GM10248 (cell line): ENCODE data around the gene SMTN.

ENCODE experiments used
- CTCF ChIA-PET: fragments of 300-600 bp; sonication (Branson Sonifier 250); formaldehyde crosslinking; extraction: SDS; loops from one replicate; lab custom pipeline; 2021; ENCODE audit warnings: antibody characterized with exemption; lab: Yijun Ruan, JAX
- POLR2A ChIA-PET: fragments of 350-650 bp; sonication (Branson Sonifier 250); formaldehyde crosslinking; extraction: SDS; loops from one replicate; lab custom pipeline; 2020; ENCODE audit warnings: antibody characterized with exemption; lab: Yijun Ruan, JAX
- DNase-seq: peaks from one replicate; pipeline ENCODE4 v3.0.0; 2012; ENCODE audit errors: extremely low spot score
- TF ChIP-seq, protein P1 (sequence below): IDR thresholded peaks from 2 replicates; pipeline ENCODE4 v1.5.1; 2012; ENCODE audit warnings: mild to moderate bottlenecking, low read depth; ENCODE audit errors: extremely low read depth, missing control alignments, control extremely low read depth

The SMTN gene

DNA sequence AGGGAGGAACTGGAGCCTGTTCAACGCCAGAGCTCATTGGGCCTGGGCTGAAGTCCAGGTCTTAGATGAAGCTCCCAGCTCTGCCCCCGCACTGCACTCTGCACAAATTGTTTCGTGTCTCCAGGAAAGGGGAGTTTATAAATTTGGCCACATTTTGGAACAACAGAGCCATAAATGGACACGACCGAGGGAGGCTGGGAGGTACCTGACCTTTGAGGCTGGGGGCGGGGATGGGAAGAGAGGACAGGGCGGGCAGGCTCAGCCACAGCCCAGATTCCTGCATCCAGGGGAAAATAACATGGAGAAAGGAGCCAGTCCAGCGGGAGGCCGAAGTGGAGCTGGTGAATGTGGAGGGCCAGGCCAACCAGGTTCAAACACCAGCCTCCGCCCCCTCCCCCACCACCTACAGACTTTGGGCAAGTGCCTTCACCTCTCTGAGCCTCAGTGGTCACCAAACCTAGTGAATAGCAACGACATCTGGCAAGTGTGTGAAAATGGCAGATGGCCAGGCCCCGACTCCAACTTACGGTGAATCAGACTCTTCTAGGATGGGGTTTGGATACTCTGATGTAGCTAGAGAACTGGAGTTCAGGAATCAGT is 36.8 kb upstream of the SMTN start:
- ChIA-PET POLR2A (no interaction called here), CTCF (no interaction called here)
- TF ChIP-seq, protein P1, sequence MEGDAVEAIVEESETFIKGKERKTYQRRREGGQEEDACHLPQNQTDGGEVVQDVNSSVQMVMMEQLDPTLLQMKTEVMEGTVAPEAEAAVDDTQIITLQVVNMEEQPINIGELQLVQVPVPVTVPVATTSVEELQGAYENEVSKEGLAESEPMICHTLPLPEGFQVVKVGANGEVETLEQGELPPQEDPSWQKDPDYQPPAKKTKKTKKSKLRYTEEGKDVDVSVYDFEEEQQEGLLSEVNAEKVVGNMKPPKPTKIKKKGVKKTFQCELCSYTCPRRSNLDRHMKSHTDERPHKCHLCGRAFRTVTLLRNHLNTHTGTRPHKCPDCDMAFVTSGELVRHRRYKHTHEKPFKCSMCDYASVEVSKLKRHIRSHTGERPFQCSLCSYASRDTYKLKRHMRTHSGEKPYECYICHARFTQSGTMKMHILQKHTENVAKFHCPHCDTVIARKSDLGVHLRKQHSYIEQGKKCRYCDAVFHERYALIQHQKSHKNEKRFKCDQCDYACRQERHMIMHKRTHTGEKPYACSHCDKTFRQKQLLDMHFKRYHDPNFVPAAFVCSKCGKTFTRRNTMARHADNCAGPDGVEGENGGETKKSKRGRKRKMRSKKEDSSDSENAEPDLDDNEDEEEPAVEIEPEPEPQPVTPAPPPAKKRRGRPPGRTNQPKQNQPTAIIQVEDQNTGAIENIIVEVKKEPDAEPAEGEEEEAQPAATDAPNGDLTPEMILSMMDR, result no peak
- DNase-seq, result no peak

DNA sequence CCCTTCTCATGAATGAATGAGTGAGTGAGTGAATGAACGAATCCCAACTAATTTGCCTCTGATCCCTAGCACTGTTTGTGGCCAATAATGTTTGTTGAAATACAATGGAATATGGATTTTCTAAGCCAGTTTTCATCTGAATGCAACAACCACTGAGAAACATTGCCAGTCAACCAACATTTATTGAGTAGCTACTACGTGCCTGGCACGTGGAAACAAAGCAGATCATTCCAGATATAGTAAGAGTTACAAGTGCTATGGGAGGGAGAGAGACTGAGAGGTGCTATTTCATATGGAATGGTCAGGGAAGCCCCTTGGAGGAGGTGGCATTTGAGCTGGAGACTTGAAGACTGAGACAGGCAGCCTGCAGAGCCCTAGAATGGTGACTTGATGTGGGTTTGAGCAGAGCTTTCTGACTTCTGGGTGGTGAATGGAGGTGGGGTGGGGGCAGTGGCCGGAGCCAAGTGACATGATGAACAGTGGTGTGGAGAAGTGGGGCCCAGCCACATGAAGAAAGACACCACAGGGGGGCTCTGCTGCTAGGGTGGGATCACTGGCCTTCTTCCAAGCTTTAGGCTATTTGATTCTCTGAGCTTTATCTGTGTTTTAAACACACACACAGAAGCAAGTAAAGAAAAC is 35.1 kb upstream of the SMTN start:
- ChIA-PET POLR2A (no interaction called here), CTCF (interaction anchor here (0.9 to 1.2 kb wide), 3 partner anchors 9 to 17 kb away, joined by 3 read pairs; no protein-coding TSS in a partner anchor)
- TF ChIP-seq, protein P1, result no peak
- no peak for DNase-seq

DNA sequence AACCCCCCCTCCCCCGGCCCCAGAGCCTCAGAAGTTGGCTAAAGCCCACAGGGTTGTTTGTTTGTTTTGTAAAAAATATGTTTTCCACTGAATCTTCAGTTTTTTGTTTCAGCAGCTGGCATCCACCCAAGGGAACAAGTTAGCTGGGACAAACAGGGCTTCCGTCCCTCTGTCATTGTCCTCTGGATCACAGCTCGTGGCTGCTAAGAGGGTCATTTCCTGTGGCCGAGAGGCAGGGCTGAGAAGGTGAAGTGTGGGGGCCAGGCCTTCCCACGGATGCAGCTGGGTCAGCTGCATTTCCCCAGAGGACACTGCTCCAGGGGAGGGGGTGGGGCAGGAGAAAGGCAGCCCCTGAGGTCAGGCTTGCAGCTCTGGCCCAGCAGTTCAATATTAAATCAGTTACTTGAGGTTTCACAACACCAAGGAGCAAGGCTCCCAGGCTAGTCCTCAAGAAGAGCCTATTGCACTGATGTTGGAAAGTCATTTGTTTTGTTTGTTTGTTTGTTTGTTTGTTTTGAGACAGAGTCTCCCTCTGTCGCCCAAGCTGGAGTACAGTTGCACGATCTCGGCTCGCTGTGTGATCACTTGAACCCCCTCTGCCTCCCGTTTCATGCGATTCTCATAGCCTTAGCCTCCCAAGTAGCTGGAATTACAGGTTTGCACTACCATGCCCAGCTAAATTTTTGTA is 34.4 kb upstream of the SMTN start:
- TF ChIP-seq, protein P1, result no peak
- DNase-seq, result no peak
- ChIA-PET POLR2A (no interaction called here), CTCF (interaction anchor here (0.9 to 1.2 kb wide), 3 partner anchors 8 to 16 kb away, joined by 3 read pairs; no protein-coding TSS in a partner anchor)

DNA sequence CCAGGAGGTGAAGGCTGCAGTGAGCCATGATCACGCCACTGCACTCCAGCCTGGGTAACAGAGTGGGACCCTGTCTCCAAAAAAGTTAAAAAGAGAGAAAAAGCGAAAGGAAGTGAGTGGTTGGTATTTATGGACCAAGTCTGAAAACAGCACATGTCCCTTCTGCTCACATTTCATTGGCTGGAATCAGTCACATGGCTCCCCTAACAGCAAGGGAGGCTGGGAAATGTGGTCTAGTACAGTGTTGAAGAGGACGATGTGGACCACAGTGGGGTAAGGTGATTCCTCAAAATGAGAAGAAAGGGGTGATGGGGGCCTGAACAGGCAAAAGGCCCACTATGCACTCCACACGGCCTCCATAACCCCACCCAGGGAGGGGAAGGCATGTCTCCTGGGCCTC is 32.5 kb upstream of the SMTN start:
- no peak for DNase-seq
- ChIA-PET POLR2A (no interaction called here), CTCF (no interaction called here)
- TF ChIP-seq, protein P1, result no peak

DNA sequence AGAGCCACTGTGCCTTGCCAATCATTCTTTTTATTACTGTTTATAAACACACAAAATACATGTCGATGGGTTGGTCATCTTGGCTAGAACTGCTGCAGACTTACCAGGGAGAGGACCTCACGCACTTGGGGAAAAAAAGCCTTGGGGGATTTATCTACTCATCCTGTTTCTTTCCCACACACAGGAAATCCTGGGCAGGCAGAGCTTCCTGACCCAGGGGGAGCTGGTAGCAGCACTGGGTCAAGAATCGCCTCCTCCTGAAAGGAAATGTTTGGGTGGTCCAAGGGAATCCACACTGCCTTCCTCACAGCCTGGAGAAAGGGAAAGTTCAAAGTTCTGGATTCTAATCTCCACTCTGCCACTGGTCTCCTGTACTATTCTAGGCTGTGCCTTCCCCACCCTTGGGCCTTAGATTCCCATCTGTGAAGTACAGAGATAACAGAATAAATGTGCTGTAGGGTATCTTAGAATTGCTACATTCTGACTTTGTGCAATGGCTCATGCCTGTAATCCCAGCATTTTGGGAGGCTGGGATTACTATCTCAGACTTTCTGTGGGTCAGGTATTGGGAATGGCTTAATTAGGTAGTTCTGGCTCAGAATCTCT is 31.2 kb upstream of the SMTN start:
- CTCF ChIA-PET, result no interaction called here
- POLR2A ChIA-PET, result no interaction called here
- DNase-seq, result no peak
- TF ChIP-seq, protein P1, result no peak

DNA sequence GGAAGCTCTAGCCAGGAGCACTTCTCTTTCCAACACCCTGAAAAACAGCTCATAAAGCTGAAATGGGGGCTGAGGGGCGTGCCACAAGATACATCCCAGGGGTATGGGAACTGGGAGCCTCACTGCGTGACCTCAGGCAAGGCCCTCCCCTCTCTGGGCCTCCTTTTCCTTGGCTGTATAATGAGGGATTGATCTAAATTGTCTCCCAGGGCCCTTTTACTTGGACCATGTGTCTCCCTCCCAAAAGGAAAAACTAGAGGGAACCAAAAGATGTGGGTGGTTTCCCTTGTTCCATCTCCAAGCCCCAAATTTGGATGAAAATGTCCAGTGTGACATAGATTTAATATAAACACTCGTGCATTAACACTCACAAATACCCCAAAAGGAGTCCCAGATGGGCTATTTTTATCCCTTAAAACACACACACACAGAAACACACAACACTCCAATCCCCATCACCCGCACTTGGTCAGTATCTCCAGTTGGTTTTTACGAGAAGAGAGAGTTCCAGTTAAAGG is 25.9 kb upstream of the SMTN start:
- ChIA-PET POLR2A (no interaction called here), CTCF (interaction anchor here (1.1 kb wide), 1 partner anchor 9 kb away, joined by 3 read pairs; no protein-coding TSS in a partner anchor)
- no peak for DNase-seq
- TF ChIP-seq, protein P1, result no peak
